HG02759 (cell line): ENCODE measurements around the gene MKLN1.
"Not testable (repeated sequence)": the region's sequence is repeated elsewhere in the genome, so short reads cannot be mapped to it uniquely, and the experiment has no call there.

Experiments
- ATAC-seq: cut with Tn5 transposase; IDR thresholded peaks from one replicate; pipeline ENCODE4 v1.9.1; 2021; ENCODE audit warnings: mild to moderate bottlenecking, moderate library complexity; ENCODE audit not compliant: unreplicated experiment

Gene MKLN1

DNA sequence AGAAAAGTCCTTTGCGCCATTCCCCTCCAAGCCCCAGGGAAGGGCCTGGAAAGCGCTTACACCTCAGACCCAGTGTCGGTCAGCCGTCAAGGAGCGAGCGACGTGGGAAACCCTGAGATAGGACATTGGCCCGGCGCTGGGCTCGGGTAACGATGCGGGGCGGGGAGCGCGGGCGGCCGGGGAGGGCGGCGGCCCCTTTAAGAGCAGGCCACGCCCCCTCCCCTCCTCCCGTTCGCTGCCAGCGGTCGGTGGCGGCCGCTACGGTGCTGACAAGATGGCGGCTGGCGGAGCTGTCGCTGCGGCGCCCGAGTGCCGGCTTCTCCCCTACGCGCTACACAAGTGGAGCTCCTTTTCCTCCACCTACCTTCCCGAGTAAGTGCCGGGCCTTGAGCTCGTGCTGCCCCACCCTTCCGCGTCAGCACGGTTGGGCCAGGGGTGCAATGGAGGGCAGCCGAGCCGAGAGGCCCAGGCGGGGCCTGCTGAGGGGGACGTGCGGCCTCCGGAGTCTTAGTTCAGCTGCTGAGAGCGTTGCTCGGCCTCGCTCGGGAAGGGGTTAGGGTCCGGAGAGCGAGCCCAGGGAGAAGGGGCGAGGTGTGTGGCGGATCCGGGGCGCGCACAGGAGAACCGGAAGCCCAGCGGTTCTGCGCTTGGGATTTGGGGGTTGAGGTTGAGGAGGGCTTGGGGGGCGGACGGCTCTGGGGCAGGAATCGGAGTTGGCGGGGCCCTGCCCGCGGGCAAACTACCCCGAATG is at the start of gene MKLN1:
MKLN1 (plus strand) TSS at position 251 of the 751 bp plus-strand sequence; CDS start at position 275, 24 bp downstream.
- peak; percentile 94 for ATAC-seq

DNA sequence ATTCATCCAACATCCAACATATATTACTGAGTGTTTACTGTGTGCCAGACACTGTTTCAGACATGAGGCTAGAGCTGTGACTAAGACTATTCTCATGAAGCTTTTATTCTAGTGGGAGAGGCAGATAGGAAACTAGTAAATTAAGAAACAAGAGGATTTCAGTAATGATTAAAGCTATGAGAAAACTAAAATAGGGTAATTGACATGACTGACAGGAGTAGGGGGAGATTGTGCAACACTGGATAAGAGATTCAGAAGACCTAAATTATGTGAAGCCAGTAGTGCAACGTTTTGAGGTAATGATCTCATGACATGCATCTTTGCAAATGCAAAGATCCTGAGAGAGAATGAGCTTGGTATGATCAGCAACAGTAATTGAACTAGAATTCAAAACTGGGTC is 48.6 kb upstream of the MKLN1 start:
- no peak for ATAC-seq

DNA sequence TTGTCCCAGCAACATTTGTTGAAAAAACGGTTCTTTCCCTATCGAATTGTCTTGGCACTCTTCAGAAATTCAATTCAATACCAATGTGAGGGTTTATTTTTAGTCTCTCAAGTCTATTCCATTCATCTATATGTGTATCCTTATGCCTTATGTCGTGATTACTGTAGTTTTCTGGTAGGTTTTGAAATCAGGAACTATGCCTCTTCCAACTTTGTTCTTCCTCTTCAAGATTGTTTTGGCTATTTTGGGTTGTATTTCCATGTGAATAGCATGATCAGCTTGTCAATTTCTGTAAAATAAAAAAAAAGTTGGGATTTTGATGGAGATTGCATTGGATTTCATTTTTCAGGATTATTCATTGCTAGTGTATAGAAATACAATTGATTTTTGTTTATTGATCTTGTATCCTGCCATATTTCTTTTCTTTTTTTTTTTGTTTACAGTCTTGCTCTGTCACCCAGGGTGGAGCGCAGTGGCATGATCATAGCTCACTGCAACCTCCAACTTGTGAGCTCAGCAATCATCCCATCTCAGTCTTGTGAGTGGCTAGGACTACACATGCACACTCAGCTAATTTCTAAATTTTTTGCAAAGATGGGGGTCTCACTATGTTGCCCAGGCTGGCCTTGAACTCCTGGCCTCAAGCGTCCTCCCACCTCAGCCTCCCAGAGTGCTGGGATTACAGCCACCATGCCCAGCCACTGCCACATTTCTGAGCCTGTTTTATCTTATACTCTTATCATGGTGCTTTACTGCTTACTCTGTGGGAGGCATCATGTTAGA is 46.2 kb upstream of the MKLN1 start:
- ATAC-seq, result no peak

DNA sequence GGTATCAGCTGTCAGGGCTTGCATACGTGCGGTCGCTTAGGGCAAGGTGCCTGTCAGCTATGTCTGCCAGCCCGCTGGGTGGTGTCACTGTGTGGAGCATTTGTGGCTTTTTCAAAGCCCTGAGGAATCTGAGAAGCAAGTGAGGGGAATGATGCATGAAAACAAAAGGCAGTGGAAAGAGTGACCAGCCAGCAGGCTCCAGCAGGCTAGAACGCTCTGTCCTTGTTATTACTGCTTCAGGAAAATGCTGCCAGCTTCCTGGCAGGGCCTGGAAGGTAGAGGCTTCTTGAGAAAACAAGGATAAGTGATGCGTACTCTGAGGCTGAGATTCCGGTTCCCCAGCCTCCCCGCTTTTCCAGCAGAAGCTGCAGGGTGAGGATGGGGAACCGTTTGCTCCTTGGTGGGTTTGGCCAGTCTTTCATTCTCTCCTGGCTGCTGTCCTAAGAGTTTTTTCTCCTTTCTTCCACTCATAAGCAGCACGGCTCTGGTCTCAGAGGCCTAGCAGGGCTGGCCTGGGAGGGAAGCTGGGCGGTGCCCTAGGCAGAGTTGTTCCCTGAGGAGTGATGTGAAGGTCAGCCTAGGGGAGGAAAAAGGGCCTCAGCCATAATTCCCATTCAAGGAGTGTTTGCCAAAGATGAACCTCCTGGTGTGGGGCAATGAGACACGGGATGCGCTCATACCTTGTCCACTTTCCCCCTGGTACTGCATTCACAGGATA is 42.8 kb upstream of the MKLN1 start:
- no peak for ATAC-seq

DNA sequence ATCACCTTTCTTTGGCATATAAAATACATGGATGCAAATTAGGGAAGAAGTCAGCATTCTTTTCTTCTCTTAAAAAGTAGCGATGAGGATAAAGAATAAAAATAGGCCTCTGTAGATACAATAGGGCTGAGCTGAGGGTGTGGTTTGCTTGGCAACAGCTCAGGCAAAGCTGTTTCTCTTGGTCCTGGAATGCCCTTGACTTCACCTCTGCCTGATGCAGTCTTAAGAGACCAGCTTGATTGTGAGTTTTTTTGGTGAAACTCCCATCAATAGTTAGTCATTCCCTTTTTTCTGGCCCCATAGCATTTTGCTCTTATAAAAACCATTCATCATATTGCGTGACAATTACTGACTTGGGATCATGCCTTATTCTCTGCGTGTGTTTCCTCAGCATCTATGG is 42.1 kb upstream of the MKLN1 start:
- no peak for ATAC-seq

DNA sequence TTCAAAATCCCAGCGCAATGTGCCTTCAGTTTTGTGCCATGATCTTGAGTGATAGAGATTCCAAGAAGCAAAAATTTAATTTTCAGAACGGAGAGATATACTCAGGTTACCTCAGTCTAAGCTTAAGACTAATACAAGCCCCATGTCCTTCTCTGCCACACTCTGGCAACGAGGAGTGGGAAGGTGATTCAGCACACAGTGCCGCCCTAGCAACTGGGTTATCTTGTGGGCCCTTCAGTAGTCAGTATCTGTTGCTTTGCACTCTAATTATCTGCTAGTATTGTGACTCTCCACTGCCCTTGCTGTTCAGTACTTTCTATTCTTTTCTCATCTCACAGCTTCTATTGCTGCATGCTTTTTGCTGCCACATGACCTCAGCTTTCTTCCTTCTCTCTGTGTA is 39.2 kb upstream of the MKLN1 start:
- ATAC-seq, result no peak

DNA sequence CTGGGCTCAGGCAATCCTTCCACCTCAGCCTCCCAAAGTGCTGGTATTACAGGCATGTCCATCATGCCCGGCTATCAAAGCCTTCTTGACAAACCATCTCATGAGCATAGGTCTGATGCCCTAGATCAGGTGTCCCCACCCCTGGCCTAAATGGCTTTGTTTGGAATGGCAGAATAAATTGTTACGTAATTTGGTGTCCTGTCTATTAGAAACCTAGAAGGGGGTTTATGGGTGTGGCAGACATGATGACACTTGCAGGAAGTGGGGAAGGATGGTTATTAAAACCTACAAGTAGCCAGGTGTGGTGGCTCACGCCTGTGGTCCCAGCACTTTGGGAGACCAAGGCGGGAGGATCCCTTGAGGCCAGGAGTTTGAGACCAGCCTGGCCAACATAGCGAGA is 38.6 kb upstream of the MKLN1 start:
- ATAC-seq, result no peak

DNA sequence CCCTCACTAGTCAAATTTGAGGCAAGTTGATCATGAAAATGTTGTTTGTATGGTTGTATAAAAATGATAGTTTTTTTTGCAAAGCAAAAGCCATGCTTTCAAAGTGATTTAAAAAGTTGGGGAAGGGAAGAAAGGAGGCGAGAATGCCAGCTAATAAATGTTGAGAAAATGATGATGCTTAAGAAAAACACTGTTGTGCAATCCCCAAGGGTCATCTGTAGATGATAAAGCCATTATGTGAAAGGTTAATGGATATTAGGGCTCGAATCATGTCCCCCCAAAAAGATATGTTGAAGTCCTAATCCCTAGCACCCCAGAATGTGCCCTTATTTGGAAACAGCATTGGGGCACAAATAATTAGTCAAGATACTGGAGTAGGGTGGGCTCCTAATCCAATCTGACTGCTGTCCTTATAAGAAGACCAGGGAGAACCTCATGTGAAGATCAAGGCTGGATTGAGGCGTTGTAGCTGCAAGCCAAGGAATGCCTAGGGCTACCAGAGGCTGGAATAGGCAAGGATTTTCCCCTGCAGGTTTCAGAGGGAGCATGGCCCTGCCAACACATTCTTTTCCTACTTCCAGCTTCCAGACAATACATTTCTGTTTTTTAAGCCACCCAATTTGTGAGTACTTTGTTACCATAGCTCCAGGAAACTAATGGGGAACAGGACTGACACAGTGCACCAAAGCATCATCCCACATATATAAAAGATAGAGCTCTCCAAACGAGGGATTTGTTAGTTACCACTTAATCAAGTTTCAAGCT is 35.4 kb upstream of the MKLN1 start:
- ATAC-seq, result no peak

DNA sequence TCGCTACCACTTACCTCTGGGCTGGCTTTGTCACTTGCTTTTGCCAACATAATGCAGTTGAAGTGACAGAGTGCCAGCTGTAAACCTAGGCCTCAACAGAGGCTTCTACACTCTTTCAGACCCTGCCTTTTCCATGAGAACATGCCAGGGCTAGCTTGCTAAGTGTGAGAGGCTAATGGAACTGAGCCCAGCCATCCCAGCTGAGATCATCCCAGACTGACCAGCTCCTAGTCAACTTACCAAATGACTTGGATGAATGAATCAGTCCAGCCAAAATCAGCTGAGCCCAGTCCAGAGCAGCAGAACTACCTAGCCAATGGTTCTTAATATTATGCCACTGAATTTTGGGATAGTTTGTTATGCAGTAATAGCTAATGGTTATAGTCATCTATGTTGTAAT is 34.7 kb upstream of the MKLN1 start:
- ATAC-seq, result no peak

DNA sequence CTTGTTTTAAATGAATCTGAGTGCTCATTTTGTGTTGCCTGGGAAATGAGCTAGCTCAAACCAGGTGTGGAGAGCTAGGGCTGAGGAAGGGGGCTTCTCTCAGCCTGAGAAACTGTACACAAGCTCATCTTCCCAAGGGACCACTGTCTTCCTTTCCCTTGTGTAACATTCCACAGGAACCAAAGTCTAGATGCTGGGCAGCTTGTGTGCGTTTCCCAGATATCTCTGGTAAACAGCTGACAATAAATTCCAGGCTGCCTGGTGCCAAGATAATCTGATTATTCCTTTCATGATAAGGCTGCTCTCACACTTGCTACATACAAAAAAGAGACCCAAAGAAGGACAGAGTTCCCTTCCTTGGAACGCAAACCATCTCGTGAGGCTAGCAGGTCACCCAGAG is 33.1 kb upstream of the MKLN1 start:
- no peak for ATAC-seq

DNA sequence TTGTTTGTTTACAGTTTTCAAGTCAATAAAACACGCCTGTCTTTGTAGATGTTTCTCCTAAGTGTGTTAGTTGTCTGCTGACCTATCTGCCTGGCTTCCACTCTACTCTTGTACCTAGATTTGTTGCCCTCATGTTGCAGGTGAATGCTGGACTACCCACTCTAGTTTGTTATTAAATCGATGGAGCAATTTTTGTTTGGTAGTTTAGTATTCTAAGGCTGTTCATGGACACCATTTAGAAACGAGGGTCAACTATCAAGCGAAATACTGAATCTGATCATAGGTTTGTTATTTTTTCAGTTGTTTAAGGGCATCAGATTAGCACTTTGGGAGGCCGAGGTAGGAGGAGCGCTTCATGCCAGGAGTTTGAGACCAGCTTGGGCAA is 29.1 kb upstream of the MKLN1 start:
- no peak for ATAC-seq

DNA sequence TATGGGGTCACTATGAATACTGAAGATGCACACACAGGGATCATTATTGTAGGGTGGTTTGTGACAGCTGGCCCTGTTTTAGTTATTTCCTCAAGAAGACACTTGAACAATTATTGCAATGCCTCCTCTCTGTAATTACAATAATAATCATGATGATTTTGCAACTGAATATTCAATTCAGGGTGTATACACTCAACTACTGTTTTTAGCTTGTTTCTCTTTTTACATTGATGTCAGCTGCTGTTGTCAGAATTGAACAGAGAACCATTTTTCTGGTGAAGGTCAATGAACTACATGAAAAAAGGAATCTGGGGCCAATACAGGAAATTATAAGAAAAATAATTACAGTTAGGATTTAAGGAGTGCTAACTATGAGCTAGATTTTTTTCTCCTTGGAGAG is 28.6 kb upstream of the MKLN1 start:
- ATAC-seq, result no peak

DNA sequence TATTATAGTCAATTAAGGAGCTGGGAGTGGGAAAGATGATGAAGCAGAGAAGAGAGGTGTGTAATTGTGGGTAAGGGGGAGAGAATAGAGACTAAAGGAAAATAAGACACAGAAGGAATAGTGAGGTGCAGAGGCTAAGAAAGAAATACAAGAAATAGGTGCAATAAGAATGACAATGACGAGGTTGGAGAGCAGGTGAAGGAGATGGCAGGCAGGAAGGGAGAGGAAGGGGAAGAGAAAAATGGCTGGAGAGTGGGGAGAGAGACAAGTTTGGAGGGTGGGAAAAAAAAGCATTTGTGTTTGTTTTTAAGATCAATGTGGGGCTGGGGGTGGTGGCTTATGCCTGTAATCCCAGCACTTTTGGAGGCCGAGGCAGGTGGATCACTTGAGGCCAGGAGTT is 27.6 kb upstream of the MKLN1 start:
- ATAC-seq, result no peak

DNA sequence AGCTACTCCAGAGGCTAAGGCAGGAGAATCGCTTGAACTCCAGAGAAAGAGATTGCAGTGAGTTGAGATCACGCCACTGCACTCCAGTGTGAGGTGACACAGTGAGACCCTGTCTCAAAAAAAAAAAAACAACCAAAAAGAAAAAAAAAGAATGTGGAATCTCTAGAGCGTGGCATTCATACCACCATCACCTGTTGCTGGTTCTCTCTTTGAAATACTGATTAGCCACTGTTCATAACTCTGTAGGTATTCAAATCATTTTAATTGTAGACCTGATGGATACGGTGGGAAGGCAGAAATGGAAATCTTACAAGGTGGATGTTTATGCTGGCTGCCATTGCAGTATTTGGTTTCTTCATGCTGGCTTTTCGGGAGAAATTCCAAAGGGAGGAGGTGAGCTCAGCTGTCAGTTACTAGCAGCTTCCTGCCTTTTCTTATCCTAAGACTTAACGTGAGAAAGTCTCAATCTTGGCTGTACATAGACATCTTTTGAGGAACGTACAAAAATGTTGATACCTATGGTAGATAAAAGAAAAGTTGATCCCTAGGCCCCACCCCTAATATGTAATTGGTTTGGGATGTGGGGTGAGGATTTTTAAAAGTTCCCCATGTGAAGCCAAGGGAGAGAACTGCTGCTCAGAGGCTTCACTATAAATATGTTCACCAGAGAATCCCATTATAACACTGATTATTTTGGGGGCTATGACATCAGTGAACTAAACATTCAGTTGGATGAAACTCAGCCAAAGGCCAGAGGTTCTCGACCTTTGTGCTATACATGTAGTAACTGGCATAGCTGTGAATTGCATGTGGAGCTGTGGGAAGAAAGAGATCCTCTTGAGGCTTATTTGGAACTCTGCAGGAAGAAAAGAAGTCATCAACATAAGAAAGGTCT is 26.9 kb upstream of the MKLN1 start:
- no peak for ATAC-seq

DNA sequence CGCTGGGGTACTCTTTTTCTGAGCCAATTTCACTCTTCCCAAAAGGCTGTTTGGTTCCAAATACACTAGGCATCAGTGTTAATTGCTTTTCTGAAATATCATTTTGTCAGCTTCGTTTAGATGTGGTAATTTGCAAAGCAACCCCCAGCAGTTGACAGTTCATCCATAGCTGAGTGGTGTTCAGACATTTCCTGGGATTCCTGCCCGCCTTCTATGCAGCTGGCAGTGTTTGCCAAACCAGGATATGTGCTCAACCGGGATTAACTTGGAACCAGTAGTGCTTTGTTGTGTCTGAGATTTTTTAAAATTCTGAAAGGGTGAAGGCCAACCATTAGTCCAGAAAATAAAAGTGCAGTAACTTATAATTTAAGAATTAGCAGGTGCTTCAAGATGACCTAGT is 25.2 kb upstream of the MKLN1 start:
- no peak for ATAC-seq

DNA sequence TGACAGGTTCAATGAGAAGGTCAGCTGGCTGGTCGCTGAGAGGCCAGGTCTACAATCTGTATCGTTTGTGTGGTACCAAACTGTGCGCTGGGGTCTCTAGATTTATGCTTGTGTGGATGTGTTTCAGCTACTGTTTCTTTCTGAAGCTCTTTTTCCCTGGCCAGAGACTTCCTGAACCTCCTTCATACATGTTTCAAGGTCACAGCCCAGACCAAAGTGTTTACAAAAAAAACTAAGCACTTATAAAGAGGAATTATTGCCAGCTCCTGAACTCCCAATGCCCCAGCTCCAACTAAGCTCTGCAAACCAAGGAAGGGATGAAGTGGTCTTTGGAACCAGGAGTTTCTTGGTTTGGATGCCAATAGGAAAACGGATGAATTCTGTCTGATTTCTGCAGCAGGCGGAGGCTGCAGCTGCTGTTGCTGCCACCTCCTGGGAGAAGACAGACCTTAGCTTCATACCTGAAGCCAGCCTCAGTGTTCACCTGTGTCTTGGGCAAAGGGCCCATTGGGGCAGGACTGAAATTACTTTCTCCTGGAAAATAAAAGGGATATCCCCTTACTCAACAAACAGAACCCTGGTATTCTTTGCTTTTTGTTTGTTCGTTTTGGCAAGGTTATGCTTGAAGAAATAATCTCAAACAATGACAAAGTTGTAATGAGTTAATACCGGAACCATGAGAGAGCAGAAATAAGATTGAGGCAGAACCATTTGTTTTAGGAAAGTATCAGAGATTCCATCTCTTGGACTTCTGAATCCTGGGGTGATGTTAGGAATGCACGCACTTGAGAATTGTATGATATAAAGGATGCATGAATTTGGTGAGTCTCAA is 24.6 kb upstream of the MKLN1 start:
- no peak for ATAC-seq

DNA sequence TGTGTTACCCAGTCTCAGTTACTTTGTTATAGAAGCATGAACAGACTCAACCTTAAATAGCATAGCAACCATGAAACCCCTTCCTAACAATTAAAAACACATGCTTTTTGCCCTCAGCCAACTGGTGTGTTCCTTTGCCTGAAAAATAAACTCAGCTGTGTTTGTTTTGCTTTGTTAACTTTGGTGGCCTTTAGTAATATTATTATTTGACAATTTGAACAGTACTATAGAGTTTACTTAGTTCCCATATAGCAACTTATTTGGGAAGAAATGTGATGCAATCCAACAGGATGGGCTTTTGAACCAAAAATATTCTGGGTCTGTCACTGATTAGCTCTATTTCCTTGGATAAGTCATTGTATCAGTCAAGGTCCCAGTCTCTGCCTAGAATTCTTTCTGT is 22.5 kb upstream of the MKLN1 start:
- ATAC-seq, result no peak

DNA sequence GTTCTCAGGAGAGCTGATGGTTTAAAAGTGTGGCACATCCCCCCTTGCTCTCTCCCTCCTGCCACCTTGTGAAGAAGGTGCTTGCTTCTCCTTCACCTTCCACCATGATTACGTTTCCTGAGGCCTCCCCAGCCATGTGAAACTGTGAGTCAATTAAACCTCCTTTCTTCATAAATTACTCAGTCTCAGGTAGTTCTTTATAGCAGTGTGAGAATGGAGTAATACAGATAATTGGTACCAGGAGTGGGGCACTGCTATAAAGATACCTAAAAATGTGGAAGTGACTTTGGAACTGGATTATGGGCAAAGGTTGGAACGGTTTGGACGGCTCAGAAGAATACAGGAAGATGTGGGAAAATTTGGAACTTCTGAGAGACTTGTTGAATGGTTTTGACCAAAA is 21.6 kb upstream of the MKLN1 start:
- not testable (repeated sequence) for ATAC-seq

DNA sequence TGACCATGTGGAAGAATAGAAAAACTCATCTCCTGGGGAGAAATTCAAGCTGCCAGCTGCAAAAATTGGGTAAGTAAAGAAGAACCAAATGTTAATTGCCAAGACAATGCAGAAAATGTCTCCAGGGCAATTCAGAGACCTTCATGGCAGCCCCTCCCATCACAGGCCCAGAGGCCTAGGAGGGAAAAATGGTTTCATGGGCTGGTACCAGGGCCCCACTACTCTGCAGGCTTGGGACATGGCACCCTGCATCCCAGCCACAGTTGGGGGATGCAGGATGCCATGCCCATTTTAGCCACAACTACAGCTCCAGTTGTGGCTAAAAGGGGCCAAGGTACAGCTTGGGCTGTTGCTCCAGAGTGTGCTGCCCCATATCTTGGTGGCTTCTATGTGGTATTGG is 20.9 kb upstream of the MKLN1 start:
- ATAC-seq, result no peak
